Measurements from ENCODE around the gene PPIF.
A peak's percentile ranks its signal among the peaks of the same experiment; 100 is the strongest.

The PPIF gene

DNA sequence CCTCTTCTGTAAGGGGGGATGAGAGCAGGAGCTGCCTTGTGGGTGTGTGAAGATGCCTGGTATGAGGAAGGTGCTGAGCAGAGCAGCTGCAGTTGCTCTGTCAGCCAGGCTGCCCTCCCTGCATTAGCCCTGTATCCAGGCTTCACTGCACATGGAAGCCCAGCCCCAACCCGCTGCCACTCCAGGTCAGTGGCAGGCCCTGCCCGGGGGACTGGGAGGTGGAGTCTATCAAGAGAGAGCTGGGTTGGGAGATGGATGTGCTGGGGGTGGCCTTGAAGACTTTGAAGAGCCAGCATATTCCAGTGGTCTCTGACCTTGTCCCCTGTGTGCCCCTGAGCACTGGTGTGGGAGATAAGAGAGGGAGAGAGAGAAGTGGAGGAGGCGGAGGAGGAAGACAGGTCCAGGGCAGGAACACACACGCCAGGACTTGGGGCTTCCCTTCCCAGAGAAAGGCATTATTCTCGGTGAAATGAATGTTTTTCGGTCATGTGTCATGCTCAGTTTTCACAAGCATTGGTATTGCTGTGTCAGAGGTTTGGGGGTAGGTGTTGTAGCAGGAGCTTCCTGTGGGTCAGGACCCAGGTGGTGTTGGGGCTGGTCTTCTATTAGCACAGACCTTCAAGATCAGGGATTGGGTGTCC is 2.6 kb downstream of the PPIF start:
- no peak for DNase-seq

DNA sequence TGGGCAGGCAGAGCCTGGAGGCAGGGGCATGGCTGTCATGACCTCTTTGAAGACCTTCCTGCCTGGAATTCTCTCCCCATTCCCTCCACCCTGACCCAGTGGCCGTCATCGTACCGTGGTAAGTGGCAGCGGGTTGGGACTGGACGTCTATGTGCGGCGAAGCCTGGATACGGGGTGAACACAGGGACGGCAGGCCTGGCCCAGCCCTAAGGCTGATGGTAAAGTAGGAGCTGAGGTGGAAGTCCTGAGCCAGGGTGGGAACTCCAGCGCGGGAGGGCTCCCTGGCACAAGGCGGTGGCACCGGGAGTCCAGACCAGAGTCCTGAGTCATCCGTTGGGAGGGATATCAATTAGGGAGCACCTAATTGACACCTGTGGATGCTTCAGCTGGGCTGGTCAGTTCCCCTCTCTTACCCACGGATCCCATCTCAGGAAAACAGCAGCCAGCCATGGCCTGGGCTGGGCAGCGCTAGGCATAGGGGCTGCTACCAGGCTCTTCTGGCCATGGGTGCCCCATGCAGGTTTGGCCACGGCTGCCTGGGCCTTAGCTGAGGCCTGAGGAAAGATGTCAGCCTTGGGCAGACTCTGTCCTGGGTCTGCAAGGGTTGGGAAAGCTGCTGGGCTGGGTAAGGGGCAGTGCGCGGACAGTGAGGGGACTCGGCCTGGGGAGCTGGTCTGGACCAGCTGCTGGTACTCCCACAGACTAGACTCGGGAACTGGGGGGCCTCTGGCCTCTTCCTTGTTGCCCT is 3.3 kb downstream of the PPIF start:
- no peak for DNase-seq

DNA sequence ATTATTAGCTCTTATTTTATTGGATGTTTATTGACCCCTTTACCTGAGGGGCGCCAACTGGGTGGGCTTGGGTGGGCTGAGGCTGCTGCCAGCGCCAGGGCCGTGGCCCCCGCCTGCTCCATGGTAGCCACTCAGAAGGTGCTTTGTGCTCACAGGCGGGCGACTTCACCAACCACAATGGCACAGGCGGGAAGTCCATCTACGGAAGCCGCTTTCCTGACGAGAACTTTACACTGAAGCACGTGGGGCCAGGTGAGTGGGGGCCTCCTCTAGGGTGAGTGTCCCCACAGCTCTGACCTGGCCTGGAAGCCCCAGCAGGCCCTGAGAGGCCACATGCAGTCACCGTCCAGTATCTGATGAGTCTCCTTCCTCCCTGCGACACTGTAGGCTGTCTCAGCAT is 4.1 kb downstream of the PPIF start:
- DNase-seq: no peak

DNA sequence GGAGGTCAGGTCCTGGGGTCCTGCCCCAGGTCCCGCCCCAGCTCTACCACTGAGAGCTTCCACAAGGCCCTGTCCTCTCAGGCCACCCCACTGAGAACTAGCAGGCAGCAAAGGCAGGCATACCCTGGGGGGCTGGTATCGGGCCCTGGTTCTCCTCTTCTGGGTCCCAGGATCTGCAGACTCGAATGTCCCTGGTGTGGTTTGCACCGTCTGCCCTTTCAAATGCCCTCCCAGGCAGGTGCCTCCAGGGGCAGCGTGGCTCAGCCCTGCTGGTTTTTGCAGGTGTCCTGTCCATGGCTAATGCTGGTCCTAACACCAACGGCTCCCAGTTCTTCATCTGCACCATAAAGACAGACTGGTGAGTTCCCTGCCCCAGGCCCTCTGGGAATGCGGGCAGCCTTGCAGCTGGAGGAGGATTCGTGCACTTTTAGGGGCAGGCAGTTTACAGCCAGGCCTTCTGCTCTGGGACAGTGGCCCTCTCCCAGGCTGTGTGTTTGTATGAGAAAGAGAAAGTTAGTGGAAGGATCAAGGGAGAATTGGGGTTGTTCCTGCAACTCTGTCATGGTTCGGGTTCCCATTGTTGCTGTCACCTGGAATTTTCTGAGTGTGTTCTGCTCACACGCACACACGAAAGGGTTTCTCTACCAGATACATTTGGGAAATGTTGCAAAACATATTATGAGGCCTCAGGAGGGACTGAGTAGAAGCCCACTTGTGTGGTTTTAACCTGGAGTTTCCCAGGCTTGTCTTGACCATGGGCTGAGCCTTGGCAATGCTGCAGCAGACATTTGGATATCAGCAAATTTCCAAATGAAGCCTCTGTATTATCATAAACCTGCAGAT is 5.0 kb downstream of the PPIF start:
- DNase-seq: no peak

DNA sequence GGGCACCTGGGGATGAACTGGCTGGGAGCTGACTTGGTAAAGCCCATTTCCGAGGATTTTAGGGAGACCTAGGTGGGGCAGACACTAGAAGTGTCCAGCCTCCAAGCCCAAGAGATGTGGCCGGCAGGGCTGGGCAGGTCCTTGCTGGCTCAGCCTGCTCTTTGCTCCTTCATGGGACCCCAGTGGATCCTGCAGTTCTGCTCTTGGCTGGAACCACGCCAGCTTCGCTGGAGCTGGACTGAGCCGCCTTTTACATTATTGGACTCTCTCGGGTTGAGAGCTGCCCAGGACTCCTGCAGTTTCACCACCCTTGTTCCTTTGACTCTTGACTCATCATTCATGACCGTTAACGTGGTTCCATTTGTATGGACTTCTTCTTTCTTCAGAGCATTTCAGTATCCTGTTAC is 5.7 kb downstream of the PPIF start:
- no peak for DNase-seq

DNA sequence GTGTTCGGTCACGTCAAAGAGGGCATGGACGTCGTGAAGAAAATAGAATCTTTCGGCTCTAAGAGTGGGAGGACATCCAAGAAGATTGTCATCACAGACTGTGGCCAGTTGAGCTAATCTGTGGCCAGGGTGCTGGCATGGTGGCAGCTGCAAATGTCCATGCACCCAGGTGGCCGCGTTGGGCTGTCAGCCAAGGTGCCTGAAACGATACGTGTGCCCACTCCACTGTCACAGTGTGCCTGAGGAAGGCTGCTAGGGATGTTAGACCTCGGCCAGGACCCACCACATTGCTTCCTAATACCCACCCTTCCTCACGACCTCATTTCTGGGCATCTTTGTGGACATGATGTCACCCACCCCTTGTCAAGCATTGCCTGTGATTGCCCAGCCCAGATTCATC is 6.5 kb downstream of the PPIF start:
- DNase-seq: no peak

DNA sequence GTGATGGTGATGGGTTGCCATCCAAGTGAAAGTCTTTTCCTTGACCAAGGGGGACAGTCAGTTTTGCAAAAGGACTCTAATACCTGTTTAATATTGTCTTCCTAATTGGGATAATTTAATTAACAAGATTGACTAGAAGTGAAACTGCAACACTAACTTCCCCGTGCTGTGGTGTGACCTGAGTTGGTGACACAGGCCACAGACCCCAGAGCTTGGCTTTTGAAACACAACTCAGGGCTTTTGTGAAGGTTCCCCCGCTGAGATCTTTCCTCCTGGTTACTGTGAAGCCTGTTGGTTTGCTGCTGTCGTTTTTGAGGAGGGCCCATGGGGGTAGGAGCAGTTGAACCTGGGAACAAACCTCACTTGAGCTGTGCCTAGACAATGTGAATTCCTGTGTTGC is 6.9 kb downstream of the PPIF start:
- no peak for DNase-seq

DNA sequence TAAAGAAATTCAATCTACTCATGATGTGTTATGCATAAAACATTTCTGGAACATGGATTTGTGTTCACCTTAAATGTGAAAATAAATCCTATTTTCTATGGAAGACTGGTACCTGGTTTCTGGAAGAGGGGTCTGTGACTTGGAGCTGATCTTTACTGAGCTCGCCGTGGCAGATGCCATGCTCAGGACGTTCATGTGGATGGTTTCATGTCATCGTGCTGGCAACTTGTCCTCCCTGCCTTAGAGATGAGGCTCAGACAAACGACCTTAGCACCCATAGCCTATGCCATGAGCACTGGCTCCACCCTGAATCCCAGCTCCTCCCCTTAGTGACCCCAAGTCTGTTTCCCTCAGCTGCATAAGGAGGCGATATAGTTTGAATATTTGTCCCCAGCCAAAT is 7.3 kb downstream of the PPIF start:
- no peak for DNase-seq

DNA sequence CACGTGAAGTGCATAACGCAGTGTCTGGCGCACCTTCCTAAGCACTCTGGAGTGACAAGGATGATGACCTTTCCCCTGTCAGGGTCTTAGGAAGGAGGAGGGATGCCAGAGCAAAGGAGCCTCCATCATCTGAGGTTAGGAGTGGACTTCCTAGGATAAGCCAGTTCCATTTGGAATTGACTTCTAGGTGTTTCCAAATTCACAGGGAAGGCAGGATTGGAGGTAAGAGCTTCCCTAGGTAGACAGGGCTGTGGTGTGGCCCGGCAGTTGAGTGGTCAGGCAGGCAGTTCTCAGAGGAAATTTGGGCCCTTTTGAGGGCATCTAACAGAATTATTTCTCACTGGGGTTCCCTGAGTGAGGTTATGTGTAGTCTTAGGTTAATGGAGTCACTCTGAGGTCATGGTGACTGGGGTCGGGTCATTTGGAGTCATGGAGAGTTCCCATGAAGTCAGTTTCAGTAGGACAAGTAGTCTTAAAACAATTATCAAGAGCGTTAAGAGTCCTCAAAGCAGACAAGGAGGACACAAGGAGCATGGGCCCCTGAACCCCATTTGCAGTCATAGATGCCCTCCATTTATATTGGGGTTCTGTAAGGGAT is 8.2 kb downstream of the PPIF start:
- DNase-seq: no peak

DNA sequence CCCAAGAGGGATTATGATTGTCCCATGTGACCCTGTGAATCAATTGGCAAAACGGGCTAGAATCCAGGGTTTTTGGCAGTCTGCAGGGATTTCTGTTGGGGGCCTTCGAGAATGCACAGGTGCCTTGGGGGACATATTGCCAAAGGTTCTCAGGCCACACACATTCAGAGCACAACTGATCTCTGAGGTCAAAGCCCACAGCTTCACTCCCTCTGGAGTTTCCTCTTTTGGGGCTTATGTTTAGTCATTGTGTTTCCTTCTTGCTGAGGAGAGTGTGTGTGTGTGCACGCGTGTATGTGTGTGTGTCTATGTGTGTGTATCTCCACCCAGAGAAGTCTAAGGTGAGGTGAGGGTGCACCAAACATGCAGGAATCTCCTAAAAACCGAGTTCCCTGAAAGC is 8.8 kb downstream of the PPIF start:
- no peak for DNase-seq

DNA sequence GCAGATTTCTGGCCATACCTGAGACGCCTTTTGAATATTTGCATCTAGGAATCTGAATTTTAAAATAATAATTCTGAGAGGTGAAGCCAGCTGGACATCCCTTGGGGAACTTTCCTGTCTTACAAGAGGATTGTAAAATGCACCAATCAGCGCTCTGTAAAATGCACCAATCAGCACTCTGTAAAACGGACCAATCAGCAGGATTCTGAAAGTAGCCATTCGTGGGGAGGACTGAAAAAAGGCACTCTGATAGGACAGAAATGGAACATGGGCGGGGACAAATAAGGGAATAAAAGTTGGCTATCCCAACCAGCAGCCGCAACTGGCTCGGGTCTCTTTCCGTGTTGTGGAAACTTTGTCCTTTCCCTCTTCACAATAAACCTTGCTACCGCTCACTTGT is 9.9 kb downstream of the PPIF start:
- peak; percentile 48 for DNase-seq

DNA sequence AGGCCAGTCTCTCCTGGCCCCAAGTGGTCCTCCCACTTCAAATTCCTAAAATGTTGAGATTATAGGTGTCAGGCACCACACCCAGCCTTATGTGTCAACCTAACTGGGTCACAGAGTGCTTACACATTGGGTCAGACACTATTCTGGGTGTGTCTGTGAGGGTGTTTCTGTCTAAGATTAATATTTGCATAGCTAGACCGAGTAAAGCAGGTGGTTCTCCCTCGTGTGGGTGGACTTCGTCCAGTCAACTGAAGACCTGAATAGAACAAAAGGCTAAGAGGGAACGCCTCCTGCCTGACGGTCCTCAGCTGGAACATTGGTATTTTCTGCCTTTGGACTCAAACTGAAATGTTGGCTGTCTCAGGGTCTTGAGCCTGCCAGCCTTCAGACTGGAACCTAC is 11.5 kb downstream of the PPIF start:
- no peak for DNase-seq

DNA sequence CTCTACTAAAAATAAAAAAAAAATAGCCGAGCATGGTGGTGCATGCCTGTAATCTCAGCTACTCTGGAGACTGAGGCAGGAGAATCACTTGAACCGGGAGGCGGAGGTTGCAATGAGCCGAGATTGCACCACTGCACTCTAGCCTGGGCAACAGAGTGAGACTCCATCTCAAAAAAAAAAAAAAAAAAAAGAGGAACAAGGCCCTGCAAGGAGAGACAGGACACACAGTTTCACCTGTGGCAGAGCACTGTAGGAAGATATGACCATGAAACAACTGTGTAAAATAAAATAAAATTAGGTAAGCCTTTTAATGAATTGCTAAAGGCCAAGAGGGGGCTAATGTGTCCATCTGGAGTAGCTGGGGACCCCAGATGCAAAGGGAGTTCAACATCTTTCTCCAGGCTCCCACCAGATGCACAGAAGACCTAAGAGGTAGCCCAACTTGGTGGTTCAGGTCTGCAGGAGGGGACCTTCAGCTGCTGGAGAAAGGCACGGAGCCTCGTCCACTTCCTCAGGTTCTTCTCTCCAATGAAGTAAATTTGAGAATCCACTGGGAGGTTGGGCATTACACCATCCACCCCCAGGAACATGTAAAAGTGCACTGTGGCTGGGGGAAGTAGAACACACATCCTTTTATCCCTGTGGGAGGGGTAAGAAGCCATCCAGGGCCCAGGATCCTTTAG is 12.7 kb downstream of the PPIF start:
- DNase-seq: no peak

DNA sequence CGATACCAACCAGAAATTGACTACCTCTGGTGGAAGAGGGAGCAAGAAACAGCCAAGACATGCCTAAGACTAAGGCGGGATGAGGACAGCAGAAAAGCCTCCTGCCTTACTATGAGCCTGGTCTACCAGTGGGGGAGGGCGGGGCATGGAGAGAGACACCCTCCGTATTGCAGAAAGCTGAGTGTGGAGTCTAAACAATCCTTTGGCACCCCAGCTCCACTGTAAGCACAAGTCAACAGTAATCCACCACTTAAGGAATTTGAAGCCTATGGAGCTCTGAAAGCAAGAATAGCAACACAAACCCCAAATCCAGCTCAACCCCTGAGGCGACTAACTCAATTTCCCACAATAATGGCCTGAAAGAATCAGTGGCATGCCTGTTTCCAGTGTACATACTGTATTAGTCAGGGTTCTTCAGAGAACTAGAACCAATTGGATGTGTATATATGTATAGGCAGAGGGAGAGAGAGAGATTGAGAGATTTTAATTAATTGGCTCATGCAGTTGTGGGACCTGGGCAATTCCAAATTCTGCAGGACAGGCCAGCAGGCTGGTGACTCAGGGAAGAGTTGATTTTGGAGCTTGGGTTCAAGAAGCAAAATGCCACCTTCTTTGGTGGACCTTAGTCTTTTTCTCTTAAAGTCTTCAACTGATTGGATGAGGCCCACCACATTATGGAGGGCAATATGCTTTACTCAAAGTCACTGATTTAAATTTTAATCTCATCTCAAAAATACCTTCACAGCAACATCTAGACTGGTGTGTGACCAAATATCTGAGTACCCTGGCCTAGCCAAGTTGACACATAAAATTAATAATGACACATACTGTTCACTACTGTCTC is 13.5 kb downstream of the PPIF start:
- no peak for DNase-seq

DNA sequence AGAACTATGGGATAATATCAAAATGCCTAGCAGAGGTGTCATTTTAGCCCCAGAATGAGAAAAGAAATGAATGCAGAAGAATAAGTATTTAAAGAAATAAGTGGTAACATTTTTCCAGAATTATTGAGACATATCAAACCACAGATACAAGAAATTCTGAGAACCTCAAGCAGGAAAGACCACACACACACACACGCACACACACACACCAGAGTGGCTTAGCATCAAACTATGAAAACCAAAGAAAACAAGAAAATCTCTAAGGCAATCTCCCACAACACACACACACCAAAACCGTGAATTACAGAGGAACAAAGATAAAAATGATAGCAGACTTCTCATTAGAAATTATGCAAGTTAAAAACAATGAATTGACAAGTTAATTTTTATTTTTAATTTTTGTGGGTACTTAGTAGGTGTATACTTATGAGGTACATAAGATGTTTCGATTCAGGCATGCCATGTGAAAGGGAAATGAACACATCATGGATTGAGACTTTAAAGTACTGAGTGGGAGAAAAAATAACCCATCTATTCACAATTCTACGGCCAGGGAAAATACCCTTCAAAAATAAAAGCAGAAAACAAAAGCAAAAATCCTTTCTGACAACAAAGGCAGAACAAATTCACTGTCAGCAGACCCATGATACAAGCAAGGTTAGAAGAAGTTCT is 14.6 kb downstream of the PPIF start:
- DNase-seq: peak; percentile 60

DNA sequence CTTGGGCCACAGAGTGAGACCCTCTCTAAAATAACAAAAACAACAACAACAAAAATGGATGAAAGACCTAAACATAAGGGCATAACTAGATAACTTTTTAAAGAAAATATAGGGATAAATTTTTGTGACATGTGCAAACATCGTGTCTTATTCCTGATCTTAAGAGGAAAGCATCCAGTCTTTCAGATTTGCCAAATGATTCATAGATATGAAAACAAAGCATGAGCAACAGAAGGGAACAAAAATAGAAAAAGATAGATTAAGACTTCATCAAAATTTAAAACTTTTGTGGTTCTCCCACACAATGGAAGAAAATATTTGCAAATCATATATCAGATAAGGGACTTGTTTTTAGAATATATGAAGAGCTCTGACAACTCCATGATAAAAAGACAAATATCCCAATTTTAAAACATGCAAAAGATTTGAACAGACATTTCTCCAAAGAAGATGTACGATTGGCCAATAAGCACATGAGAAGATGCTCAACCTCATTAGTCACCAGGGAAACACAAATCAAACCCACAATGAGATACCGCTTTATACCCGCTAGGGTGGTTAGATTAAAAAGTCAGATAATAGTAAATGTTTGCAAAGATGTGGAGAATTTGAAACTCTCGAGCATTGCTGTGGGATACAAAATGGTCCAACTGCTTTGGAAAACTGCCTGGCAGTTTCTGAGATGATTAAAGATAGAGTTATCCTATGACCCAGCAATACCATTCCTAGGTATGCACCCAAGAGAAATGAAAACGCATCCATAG is 20.3 kb downstream of the PPIF start:
- peak; percentile 4 for DNase-seq

DNA sequence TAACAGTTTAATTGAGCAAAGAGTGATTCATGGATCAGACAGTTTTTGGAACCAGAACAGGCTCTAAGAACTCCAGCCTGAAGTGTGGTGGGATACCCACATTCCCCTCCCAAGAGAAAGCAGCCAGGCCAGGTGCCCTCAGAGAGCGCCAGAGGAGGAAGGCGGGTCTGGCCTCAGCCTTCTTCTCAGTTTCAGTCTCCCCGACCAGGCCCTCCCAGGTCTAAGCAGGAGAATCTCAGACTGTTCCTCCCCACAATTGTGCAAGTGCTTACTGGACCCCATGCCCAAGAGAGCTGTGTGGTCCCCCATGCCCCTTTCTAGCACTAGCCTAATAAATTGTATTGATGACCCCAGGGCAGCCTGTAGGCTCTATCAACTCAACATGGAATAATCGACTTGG is 25.6 kb downstream of the PPIF start:
- no peak for DNase-seq

DNA sequence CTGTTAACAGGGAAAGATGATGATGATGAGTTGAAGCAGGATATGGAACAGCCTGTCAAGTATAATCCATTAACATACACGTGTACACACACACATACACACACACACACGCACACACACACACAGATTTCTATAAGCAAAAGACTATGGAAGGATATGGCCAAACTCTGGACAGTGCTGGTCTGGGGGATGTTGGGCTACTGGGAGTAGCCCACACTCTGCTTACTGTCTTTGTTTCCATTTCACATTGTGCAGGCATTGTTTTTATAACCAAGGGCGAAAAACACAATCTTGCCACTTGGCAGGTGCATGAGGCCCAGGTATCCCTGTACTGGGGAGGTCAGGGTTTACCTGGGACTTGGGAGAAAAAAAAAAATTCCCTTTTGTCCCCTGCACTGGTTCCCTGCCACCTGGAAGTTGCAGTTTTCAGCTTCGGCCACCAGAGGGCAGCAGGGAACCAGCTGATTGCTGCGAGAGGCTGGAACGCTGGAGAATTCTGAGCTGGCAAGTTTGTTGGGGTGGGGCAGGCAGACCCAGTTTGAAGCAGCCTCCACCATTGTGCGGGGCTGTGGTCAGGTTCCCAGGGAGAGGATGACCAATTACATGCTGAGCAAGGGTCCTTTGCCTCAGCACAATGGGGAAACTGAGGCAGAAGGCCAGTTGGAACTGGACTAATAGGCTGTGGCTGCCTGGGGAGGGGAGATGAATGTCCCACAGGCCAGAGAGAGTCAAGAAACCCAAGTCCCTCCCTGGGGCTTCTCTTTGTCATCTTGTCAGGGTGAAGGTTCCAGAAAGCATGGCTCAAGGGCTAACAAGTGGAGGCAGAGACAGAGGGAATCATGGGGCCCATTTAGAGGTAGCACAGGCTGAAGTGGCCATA is 27.3 kb downstream of the PPIF start:
- DNase-seq: peak; percentile 92

DNA sequence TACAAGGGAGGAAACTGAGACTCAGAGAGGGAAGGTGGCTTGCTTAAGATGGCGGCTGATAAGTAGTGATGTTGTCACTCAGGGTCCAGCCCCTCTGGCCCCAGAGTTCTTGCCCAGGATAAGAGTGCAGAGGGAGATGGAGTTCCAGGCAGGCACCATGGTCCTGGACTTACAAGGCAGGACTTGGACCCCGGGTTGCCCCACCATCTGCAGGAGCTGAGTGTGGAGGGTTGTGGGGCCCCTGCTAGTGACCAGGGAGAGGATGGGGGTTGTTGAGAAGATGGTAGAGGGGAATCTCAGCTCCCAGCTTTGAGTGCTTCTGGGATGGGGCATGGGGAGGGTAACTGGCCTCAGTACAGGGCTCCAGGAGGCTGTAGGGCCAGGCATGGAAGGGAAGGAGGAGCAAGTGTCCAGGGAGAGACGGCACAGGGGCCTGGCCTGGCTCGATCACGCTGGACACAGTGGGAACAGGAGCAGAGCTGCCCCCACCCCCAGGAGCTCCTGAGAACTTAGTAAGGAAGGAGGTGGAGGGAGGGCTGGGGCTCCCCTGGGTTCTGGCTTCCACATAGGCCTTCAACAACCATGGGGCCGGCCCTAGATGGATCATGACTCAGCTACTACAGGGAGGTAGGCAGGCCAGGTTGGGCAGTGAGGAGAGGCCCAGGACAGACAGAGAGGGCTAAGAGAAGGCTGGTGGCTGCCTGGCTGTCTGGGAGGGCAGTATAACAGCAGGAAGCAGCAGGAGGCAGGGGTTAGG is 28.2 kb downstream of the PPIF start:
- no peak for DNase-seq

Data from activated effector memory CD4-positive, alpha-beta T cell treated with anti-CD3 and anti-CD28 coated beads, Interleukin-2, amount 50 U/mL, for 16 hours (primary cell).